ENCODE results near the gene ZNF100.
"Not testable (repeated sequence)": the region's sequence is repeated elsewhere in the genome, so short reads cannot be mapped to it uniquely, and the experiment has no call there.

Gene ZNF100

GRCh38 chr19:21767065-21767800, at the start of gene ZNF100:
TSS of gene ZNF100 (minus strand) at chr19:21767579. CDS start at chr19:21767429, 150 bp downstream.
- DNase-seq (ENCODE audit: low spot score) = peak; percentile 89

GRCh38 chr19:21812448-21812847, 45.1 kb upstream of the ZNF100 start:
- DNase-seq (ENCODE audit: low spot score) = no peak

- DNase-seq (ENCODE audit: low spot score) = not testable (repeated sequence)
Observed at GRCh38 chr19:21808400-21809000, 41.1 kb upstream of the ZNF100 start.

- DNase-seq (ENCODE audit: low spot score) = no peak
Observed at GRCh38 chr19:21789466-21790085, 22.2 kb upstream of the ZNF100 start.

GRCh38 chr19:21786936-21787335, 19.6 kb upstream of the ZNF100 start:
- no peak for DNase-seq (ENCODE audit: low spot score)

- DNase-seq (ENCODE audit: low spot score) = not testable (repeated sequence)
Observed at GRCh38 chr19:21775792-21776191, 8.4 kb upstream of the ZNF100 start.

- DNase-seq (ENCODE audit: low spot score) = not testable (repeated sequence)
Observed at GRCh38 chr19:21766705-21767064, 694 bp downstream of the ZNF100 start.

GRCh38 chr19:21765151-21765550, 2.2 kb downstream of the ZNF100 start:
- DNase-seq (ENCODE audit: low spot score) = no peak

GRCh38 chr19:21761547-21761946, 5.8 kb downstream of the ZNF100 start:
- DNase-seq (ENCODE audit: low spot score) = not testable (repeated sequence)

GRCh38 chr19:21758296-21758695, 9.1 kb downstream of the ZNF100 start:
- no peak for DNase-seq (ENCODE audit: low spot score)

GRCh38 chr19:21755555-21755954, 11.8 kb downstream of the ZNF100 start:
- DNase-seq (ENCODE audit: low spot score) = not testable (repeated sequence)

GRCh38 chr19:21751384-21751783, 16.0 kb downstream of the ZNF100 start:
- DNase-seq (ENCODE audit: low spot score) = no peak

GRCh38 chr19:21750586-21751128, 16.7 kb downstream of the ZNF100 start:
- DNase-seq (ENCODE audit: low spot score) = no peak

- no peak for DNase-seq (ENCODE audit: low spot score)
Observed at GRCh38 chr19:21749090-21749489, 18.3 kb downstream of the ZNF100 start.

- no peak for DNase-seq (ENCODE audit: low spot score)
Observed at GRCh38 chr19:21748088-21748487, 19.3 kb downstream of the ZNF100 start.

GRCh38 chr19:21740559-21740958, 26.8 kb downstream of the ZNF100 start:
- DNase-seq (ENCODE audit: low spot score) = no peak

- DNase-seq (ENCODE audit: low spot score) = not testable (repeated sequence)
Observed at GRCh38 chr19:21726942-21727747, 40.2 kb downstream of the ZNF100 start.

- DNase-seq (ENCODE audit: low spot score) = no peak
Observed at GRCh38 chr19:21713761-21714160, 53.6 kb downstream of the ZNF100 start.

- no peak for DNase-seq (ENCODE audit: low spot score)
Observed at GRCh38 chr19:21709464-21709863, 57.9 kb downstream of the ZNF100 start.

GRCh38 chr19:21707878-21708277, 59.5 kb downstream of the ZNF100 start:
- DNase-seq (ENCODE audit: low spot score) = not testable (repeated sequence)

- no peak for DNase-seq (ENCODE audit: low spot score)
Observed at GRCh38 chr19:21707065-21707464, 60.3 kb downstream of the ZNF100 start.

GRCh38 chr19:21705393-21705792, 62.0 kb downstream of the ZNF100 start:
- DNase-seq (ENCODE audit: low spot score) = no peak
